GM21360 (cell line): ENCODE measurements around the gene KIAA0319L.

Experiments used
- ATAC-seq: cut with Tn5 transposase; IDR thresholded peaks from one replicate; pipeline ENCODE4 v1.9.1; 2021; ENCODE audit warnings: mild to moderate bottlenecking, moderate library complexity; ENCODE audit not compliant: unreplicated experiment

The KIAA0319L gene

GRCh38 chr1:35449334-35450008 is 107.7 kb downstream of the KIAA0319L start:
- ATAC-seq: no peak

GRCh38 chr1:35448344-35448801 is 108.8 kb downstream of the KIAA0319L start:
- ATAC-seq: no peak

GRCh38 chr1:35447278-35447677 is 109.9 kb downstream of the KIAA0319L start:
- no peak for ATAC-seq

GRCh38 chr1:35444519-35444774 is 112.8 kb downstream of the KIAA0319L start:
- no peak for ATAC-seq

GRCh38 chr1:35443768-35444518 is 113.3 kb downstream of the KIAA0319L start:
- no peak for ATAC-seq

- ATAC-seq: no peak
Measured at GRCh38 chr1:35442734-35443133, 114.5 kb downstream of the KIAA0319L start.

GRCh38 chr1:35441926-35442579 is 115.2 kb downstream of the KIAA0319L start:
- no peak for ATAC-seq

- ATAC-seq: no peak
Measured at GRCh38 chr1:35439626-35440025, 117.6 kb downstream of the KIAA0319L start.

- no peak for ATAC-seq
Measured at GRCh38 chr1:35437200-35437599, 120.0 kb downstream of the KIAA0319L start.

GRCh38 chr1:35436078-35436477 is 121.1 kb downstream of the KIAA0319L start:
- ATAC-seq: no peak

- no peak for ATAC-seq
Measured at GRCh38 chr1:35434703-35435102, 122.5 kb downstream of the KIAA0319L start.

- no peak for ATAC-seq
Measured at GRCh38 chr1:35433714-35434113, 123.5 kb downstream of the KIAA0319L start.

GRCh38 chr1:35432231-35432630 is 125.0 kb downstream of the KIAA0319L start:
- ATAC-seq: no peak

- ATAC-seq: no peak
Measured at GRCh38 chr1:35431173-35431599, 126.0 kb downstream of the KIAA0319L start.

GRCh38 chr1:35430762-35431161 is 126.4 kb downstream of the KIAA0319L start:
- ATAC-seq: no peak

GRCh38 chr1:35428360-35428759 is 128.8 kb downstream of the KIAA0319L start:
- no peak for ATAC-seq

- no peak for ATAC-seq
Measured at GRCh38 chr1:35426097-35426586, 131.1 kb downstream of the KIAA0319L start.

- ATAC-seq: no peak
Measured at GRCh38 chr1:35408925-35409324, 148.3 kb downstream of the KIAA0319L start.

- ATAC-seq: no peak
Measured at GRCh38 chr1:35407743-35408142, 149.5 kb downstream of the KIAA0319L start.

GRCh38 chr1:35406103-35406502 is 151.1 kb downstream of the KIAA0319L start:
- no peak for ATAC-seq

GRCh38 chr1:35401049-35401448 is 156.2 kb downstream of the KIAA0319L start:
- no peak for ATAC-seq

GRCh38 chr1:35398739-35399138 is 158.5 kb downstream of the KIAA0319L start:
- no peak for ATAC-seq
